Measurements from ENCODE around the gene MRPL40. TPM values are rescaled to one million over a fixed set of nuclear protein-coding genes. Genes with fewer than 3 reads are reported as not detected.

The MRPL40 gene
- total RNA-seq, 1 donor from 2014 or later: 30.4 TPM

DNA sequence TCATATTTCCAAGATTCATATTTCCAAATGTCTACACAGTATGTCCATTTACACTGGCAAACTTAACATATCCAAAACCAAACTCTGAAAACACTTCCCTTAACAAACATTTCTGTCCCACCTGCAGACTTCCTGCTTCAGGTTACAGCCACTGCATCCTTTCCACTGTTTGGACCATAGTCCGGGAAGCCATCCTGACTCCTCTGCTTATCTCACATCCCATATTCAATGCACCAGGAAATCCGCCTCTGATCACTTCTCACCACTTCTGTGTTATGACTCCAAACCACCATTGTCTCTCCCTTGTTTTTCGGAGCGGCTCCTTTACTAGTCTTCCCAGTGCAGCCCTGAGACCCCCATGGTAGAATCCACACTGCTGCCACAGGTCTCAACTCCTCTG lies 30.9 kb upstream of the MRPL40 start:
- H3K36me3 Mint-ChIP-seq (ENCODE audit: low read depth): peaks cover 13% of the 10 kb centered on the region

DNA sequence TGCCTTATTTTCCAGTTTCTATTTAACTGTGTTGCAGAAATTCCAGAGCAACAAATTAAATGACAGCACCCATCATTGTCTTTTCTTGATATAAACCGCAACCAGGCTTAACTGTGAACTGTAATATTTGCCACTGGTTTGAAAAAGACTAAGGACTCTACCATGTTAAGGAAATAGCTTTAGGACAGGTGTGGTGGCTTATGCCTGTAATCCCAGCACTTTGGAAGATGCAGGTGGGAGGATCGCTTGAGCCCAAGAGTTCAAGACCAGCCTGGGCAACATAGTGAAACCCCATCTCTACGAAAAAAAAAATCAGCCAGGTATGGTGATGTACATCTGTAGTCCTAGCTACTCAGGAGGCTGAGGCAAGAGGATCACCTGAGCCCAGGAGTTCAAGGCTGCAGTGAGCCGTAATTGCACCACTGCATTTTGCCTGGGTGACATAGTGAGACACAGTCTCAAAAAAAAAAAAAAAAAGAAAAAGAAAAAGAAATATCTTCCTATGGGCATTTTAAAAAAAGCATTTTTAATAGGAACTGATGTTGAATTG lies 29.6 kb upstream of the MRPL40 start:
- H3K9me3 Mint-ChIP-seq: no peaks in the 10 kb centered on the region
- H3K4me3 Mint-ChIP-seq: no peak overlapping the region
- no peaks in the 10 kb centered on the region for H3K27me3 Mint-ChIP-seq (ENCODE audit: low read depth)
- H3K36me3 Mint-ChIP-seq (ENCODE audit: low read depth): peaks cover 15% of the 10 kb centered on the region
- H3K27ac Mint-ChIP-seq (ENCODE audit: unreplicated experiment): no peak overlapping the region
- no peaks in the 10 kb centered on the region for H3K4me1 Mint-ChIP-seq
- TF ChIP-seq, protein P1, sequence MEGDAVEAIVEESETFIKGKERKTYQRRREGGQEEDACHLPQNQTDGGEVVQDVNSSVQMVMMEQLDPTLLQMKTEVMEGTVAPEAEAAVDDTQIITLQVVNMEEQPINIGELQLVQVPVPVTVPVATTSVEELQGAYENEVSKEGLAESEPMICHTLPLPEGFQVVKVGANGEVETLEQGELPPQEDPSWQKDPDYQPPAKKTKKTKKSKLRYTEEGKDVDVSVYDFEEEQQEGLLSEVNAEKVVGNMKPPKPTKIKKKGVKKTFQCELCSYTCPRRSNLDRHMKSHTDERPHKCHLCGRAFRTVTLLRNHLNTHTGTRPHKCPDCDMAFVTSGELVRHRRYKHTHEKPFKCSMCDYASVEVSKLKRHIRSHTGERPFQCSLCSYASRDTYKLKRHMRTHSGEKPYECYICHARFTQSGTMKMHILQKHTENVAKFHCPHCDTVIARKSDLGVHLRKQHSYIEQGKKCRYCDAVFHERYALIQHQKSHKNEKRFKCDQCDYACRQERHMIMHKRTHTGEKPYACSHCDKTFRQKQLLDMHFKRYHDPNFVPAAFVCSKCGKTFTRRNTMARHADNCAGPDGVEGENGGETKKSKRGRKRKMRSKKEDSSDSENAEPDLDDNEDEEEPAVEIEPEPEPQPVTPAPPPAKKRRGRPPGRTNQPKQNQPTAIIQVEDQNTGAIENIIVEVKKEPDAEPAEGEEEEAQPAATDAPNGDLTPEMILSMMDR (conservative IDR thresholded peaks at IDR 0.05): no peak
- no peak for DNase-seq (ENCODE audit: low read depth, low spot score)

More for the DNA sequence above, 30.9 kb upstream of the MRPL40 start:
- no peaks in the 10 kb centered on the region for H3K9me3 Mint-ChIP-seq
- DNase-seq (ENCODE audit: low read depth, low spot score): no peak
- no peak overlapping the region for H3K27ac Mint-ChIP-seq (ENCODE audit: unreplicated experiment)
- TF ChIP-seq, protein P1 (conservative IDR thresholded peaks at IDR 0.05): no peak
- no peaks in the 10 kb centered on the region for H3K4me1 Mint-ChIP-seq
- no peak overlapping the region for H3K4me3 Mint-ChIP-seq
- H3K27me3 Mint-ChIP-seq (ENCODE audit: low read depth): no peaks in the 10 kb centered on the region

DNA sequence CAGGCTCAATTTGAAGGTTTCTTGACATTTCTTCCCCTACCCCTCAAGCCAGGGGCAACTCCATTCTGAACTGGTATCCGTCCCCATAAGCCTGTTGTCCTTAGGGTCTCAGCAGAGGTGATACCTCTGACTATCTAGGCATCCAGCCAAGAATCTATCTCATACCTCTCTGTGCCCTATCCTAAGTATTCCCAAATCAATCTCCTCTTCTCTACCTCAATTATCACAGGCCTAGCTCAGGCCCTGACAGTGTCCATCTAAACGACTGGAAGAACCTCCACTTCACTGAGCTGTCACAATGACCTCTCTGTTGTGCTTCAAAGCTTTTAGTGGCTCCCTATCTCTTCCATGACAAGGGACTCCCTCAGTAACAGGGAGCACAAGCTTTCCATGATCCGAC lies 27.7 kb upstream of the MRPL40 start:
- Mint-ChIP-seq H3K36me3 (ENCODE audit: low read depth) (peaks cover 15% of the 10 kb centered on the region), H3K4me1 (no peaks in the 10 kb centered on the region), H3K27me3 (ENCODE audit: low read depth) (no peaks in the 10 kb centered on the region), H3K9me3 (no peaks in the 10 kb centered on the region), H3K4me3 (no peak overlapping the region), H3K27ac (ENCODE audit: unreplicated experiment) (peak overlapping the region; percentile 3)
- DNase-seq (ENCODE audit: low read depth, low spot score): no peak
- TF ChIP-seq, protein P1 (conservative IDR thresholded peaks at IDR 0.05): no peak

DNA sequence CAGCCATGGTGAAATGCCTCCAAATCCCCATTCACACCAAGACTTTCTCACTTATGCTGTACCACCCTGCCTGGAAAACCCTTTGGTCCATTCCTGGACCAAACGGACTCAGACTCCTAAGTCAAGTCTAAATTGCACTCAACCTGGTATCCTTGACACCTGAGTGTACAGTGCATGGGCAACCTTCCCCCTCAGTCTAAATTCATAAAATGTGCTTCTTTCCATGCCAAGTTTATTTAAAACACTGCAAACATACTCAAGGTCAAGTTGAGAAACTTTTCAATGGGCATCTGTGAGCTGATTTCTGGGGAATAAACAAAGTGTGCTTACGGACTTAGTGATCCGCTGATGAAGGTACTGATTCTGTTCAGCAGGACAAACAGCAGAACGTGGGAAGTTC lies 27.2 kb upstream of the MRPL40 start:
- no peaks in the 10 kb centered on the region for H3K4me1 Mint-ChIP-seq
- H3K4me3 Mint-ChIP-seq: no peak overlapping the region
- no peaks in the 10 kb centered on the region for H3K9me3 Mint-ChIP-seq
- H3K27me3 Mint-ChIP-seq (ENCODE audit: low read depth): no peaks in the 10 kb centered on the region
- H3K27ac Mint-ChIP-seq (ENCODE audit: unreplicated experiment): no peak overlapping the region
- peaks cover 15% of the 10 kb centered on the region for H3K36me3 Mint-ChIP-seq (ENCODE audit: low read depth)
- DNase-seq (ENCODE audit: low read depth, low spot score): no peak
- TF ChIP-seq, protein P1 (conservative IDR thresholded peaks at IDR 0.05): no peak

DNA sequence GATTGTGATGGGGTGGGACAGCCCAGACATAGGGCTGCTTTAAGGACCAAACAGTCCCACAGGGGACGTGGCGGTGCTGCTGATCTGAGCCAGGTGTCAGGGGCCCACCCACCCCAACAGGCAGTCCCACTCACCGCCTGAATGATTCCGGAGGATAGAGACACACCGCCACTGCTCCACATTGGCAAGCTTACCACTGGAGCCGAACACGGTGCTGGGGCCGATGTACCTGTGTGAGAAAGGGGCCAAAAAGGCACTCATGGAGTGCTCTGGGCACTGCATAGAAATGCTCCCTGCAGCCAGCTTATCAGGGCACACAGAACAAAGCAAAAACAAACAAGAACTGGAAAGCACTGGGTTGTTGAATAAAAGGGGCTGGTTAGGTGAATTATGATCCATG lies 26.7 kb upstream of the MRPL40 start:
- H3K36me3 Mint-ChIP-seq (ENCODE audit: low read depth): peaks cover 12% of the 10 kb centered on the region
- TF ChIP-seq, protein P1 (conservative IDR thresholded peaks at IDR 0.05): no peak
- no peak overlapping the region for H3K27ac Mint-ChIP-seq (ENCODE audit: unreplicated experiment)
- H3K27me3 Mint-ChIP-seq (ENCODE audit: low read depth): no peaks in the 10 kb centered on the region
- no peaks in the 10 kb centered on the region for H3K4me1 Mint-ChIP-seq
- H3K4me3 Mint-ChIP-seq: no peak overlapping the region
- no peaks in the 10 kb centered on the region for H3K9me3 Mint-ChIP-seq
- DNase-seq (ENCODE audit: low read depth, low spot score): no peak

Measured in neural crest cell (in vitro differentiated cells).